Stomach (tissue), 4 donors: ENCODE results near the gene ARPP21.

Source experiments
- CTCF ChIP-seq, 7 experiments: fragments of 450-650 bp in 4 of 7; fragments of 200-600 bp in 3 of 7; sonication (generic) in 3 of 7; IDR thresholded peaks; one replicate each; pipeline ENCODE4 v1.5.1; 2016 to 2019; ENCODE audit warnings: antibody characterized with exemption in 7 of 7, control low read depth in 2 of 7, mild to moderate bottlenecking in 1 of 7
- POLR2AphosphoS5 ChIP-seq, 3 donors: sonication (generic); formaldehyde crosslinking; IDR thresholded peaks; one replicate each; pipeline ENCODE4 v1.6.1; 2016; ENCODE audit warnings: antibody characterized with exemption in 3 of 3

- no peak for TF ChIP-seq POLR2AphosphoS5 (IDR thresholded peaks at IDR 0.05)
- no peak for TF ChIP-seq CTCF (IDR thresholded peaks at IDR 0.05)
Observed at GRCh38 chr3:35773417-35773816, 134.1 kb downstream of the ARPP21 start.
